Superior temporal gyrus (tissue), 1 donor: ENCODE results near the gene KTN1.

Source experiments
- DNase-seq: peaks from one replicate; pipeline ENCODE4 v3.0.0-alpha.2; 2016; ENCODE audit errors: extremely low spot score

Gene KTN1

GRCh38 chr14:55711175-55711811 is 131.3 kb downstream of the KTN1 start:
- no peak for DNase-seq

DNA sequence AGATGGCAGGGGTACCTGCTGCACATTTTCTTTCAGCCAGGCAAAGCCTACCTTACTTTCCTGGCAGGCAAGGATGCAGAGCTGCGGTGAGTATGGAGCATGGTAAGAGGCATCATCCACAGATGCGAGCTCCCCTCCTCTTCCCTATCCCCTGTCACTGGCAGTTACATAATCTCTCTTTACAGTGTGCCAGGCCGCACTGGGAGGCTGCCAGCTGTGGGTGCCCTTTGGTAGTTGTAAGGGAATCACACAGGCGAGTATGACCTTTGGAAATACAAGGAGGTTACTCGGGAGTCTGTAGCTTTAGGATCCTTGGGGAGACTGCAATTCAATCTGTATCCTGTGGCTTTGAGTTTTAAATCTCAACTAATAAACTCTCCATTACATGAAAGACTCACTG is 132.5 kb downstream of the KTN1 start:
- no peak for DNase-seq

DNA sequence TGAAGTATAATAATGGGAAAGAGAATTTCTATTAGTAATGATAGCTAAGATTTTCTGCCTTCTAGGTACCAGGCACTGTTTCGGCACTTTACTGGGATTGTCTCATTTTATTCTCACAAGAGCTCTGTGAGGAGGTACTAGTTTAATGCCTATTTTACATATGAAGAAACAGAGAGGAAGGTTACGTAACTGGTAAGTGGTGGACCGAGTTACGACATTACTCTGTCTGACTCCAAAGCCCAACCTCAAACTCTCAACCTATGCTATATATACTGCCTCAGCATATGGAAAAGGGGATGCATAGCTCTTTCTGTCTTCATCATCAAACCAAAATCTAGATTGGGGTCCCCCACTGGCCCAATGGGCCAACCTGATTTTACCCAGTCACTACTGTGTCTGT is 133.5 kb downstream of the KTN1 start:
- DNase-seq = no peak

GRCh38 chr14:55715889-55716288 is 135.9 kb downstream of the KTN1 start:
- DNase-seq = no peak

DNA sequence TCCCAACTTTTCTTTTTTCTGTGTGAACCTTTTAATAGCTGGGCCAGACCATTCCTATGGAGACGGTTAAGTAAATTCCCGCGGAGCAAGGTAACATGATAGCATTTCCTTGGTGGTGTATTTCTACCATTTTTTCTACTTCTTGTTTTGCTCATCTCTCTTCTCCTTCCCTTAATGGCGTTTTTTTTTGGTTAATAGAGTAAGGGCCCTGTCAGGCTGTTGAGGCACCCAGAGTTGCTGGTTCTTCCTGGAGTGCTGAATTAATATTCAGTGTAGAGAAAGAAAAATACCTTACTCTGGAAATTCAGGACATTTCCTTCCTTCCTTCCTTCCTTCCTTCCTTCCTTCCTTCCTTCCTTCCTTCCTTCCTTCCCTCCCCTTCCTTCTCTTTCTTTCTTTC is 137.6 kb downstream of the KTN1 start:
- no peak for DNase-seq

DNA sequence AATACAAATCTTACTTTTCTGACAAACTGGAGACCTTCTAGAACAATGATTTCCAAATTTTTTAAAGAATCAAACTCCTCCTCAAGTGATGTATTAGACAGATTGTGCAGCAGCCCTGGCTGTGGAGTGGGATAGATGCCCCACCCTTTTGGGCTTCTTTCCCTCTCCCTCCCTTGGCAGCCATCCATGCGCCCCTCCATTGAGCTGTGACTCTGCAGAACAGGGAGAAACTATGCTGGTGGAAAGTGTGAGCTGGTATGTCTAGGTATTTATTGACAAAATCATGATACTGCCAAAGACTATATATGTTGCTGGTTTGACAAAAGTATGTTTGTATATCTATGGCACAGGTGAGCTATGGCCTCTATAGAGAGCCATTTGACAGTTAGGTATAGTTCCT is 138.5 kb downstream of the KTN1 start:
- DNase-seq = no peak

DNA sequence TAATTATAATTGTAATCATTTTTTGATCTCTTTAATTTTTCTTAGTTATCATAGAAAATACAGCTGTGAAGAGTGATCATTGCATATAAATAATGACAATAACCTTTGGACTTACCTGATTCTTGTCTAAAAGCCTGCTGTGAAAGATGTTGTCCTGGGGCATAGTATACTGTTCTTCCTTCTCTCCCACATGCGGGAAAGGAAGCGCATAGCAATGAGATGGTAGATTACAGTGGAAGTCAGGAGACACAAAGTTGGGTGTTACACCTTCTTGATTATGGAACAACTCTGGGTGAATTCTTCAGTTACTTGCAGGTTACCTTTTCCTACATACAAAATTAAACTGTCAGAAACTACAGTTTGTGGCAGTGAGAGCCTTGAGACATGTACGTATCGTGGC is 140.8 kb downstream of the KTN1 start:
- no peak for DNase-seq

DNA sequence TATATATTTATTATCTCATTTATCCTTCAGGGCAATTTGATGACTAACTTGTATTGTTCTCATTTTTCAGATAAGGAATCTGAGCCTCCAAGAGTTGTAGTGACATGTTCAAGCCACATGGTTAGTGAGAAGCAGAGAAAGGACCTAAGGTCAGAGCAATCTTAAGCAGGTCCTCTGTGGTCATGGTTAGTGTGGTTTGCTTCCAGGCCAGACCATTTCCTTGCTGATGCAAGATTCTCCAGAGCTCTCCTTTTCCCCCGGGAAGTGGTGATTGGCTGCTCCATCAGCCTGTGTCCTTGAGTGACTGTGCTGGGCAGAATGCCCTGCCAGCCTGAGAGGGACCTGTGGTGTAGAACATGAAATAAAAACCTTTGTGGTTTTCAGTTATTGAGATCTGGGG is 141.3 kb downstream of the KTN1 start:
- DNase-seq = no peak

DNA sequence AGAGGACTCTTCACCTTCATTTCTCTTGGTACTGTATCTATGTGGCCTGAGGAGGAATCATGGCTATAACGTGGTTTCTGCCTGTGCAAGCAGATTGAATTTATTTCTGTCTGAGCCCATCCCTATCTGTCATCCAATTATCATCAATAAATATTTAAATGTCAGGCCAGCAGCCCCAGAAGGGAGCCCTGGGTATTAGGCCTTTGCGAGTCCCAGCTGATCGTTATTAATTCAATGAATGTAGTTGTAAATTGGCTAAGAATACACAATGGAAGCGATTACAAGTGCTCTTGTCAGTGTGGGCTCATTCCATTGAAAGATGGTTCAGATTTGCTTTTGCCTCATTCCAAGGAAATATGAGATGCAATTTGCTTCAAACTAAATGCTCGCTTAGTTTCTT is 142.0 kb downstream of the KTN1 start:
- no peak for DNase-seq

GRCh38 chr14:55724736-55725135 is 144.7 kb downstream of the KTN1 start:
- DNase-seq = no peak

DNA sequence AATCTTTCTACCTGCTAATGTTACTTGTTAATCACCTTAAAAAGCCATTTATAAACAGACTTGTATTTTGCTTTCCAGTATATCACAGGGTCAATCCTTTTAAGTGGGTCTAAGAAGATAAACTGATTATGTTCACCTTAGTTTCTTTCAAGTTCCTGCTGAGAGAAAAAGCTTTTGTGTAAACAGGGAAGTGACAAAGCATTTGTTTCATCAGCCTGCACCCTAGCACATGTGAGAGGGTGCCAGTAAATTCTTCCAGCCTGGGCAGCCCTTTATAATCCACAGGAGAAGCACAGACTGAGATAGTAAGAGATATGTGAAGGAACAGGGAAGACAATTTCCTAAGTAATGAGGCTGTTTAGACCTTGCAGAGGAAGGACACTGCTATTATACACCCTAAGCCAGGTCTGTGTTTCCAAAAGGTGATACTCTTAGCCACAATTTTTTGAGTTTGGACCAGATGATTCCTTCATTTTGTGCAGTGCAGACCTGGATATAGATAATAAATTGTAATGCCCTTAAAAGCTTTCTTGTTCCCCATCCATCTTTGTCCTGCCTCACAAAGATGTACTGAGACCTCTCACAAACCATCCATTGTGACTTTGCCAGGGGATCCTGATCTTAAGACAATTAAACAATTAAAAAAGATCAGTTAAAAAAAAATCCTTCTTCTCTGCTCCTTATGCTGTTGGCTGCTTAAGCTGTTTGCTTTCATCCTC is 150.7 kb downstream of the KTN1 start:
- DNase-seq = no peak

DNA sequence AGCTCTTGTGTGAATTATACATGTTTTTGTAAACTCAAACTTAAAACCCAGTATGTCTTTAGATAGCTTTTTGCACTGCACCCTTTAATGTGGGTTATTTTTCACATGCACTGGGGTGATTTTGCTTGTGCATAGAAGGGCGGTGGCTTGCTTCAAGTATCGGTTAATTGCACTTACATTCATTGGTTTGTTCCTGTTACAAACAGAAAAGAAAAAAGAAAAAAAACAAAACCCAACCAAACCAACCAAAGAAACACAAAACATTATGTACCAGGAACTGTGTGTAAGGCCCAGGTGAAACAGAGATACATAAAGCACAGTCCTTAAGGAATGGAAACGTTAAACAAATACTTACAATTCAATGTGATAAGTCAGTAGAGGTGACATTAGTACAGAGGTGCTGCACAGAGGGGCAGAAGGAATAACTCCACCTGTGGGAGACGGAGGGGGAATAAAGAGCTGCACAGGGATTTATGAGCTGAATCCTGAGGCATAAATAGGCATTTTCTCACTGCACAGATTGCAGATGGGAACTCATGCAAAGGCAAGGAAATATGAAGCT is 151.4 kb downstream of the KTN1 start:
- DNase-seq = no peak

- DNase-seq = peak; percentile 45
Measured at GRCh38 chr14:55731881-55732498, 152.0 kb downstream of the KTN1 start.

GRCh38 chr14:55733599-55733998 is 153.6 kb downstream of the KTN1 start:
- DNase-seq = no peak
